ENCODE data around the gene ZNF628.

The ZNF628 gene

GRCh38 chr19:55464662-55465054 lies 11.8 kb upstream of the ZNF628 start, which contains the start of gene C19orf85:
Gene C19orf85 (minus strand): TSS chr19:55464751. CDS start chr19:55464554, 197 bp downstream.
- in situ Hi-C loops (cut with MboI; ENCODE audit: low sequenced_read_pairs), result no loop called here

DNA sequence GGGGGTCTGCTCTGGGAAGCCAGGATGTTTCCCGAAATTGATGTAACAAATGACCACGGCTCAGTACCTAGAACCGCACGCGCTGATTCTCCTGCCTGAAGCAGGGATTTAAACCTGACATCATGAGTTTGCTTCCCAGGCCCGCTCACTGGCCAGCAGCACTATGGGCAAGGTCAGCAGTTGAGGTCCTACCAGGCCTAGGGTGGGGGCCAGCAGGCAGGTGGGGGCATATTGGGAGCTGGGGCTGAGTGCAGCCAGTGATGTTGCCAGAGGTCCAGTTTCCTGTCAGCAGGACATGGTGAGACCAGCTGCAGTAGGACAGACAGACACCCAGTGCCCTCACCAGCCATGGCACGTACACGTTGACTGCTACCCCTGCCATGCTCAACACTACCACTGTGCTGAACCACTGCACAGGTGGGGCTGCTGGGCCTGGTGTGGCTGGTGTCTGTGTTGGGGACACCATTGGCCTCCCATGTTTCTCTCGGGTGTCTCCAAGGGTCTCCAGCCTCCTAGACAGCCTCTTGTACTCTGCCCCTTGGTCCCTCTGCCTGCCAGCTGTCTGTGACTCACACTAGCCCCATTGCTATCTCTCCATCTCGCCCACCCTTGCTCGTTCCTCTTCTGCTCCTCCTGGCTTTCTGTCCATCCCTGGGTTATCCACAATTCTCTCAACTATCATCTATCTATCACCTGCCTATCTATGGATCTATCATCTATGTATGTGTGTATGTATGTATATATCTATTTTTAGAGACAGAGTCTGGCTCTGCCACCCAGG lies 10.8 kb upstream of the ZNF628 start:
- in situ Hi-C loops (cut with MboI; ENCODE audit: low sequenced_read_pairs), result no loop called here

DNA sequence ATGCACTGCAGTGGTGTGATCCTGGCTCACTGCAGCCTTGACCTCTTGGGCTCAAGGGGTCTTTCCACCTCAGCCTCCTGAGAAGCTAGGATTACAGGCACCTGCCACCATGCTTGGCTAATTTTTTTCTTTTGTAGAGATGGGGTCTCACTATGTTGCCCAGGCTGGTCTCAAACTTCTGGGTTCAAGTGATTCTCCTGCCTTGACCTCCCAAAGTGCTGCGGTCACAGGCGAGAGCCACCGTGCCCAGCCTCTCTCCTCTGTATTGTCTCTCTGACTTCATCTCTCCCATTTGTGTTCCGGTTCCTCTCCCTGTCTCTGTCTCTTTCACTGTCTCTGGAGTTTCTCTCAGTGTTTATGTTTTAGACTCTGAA lies 10.2 kb upstream of the ZNF628 start:
- in situ Hi-C loops (cut with MboI; ENCODE audit: low sequenced_read_pairs), result no loop called here

DNA sequence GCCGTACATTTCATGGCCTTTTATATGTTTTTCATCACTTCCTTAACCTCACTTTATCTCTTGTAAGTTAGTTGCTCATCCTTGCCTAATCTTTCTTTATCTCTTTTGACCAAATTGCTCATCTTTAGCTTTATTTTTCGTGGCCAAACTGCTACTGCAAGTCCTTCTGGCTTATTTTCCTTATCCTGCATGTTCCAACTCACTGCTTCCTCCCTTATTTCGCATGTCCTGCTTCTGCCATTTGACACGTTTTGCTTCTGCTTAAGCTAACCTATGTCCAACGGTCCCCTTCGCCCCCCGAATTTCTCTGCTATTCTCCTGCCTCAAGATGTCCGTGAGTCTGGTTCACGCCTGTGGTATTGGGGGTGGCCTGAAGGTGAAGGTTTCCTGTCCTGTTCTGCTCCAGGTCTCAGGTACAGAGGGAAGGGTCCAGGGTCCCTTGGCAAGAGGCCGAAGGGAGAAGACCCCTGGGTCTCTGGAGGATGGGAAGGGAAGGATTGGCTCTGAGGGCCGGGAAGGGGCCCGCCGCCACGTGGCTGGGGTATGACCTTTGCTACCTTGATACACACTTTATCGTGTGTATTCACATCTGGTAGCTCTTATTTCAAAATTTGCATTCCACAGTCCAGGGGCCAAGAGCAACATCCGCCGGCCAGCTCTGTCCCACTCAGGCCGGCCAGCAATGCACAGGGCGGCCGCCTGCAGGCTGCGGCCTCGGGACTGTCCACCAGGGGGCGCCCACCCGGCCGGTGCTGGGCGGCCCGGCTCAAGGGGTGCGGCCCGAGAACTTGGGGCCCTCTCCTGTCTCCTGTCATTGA lies 9.0 kb upstream of the ZNF628 start:
- in situ Hi-C loops (cut with MboI; ENCODE audit: low sequenced_read_pairs), result no loop called here

DNA sequence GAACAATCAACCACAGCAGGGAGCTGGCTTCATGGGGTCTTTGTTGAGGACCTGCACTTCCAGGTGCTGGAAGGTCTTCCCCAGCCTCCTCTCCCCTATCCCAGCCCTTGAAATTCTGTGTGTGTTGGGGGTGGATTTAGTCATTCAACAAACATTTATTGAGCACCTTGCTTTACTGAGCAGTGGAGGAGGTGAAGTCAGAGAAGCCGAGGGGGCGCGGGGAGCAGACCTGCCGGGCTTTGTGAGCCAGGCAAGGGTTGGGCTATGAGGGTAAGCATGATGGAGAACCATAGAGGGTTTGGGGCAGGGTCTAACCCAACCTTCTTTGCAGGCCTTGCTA lies 8.4 kb upstream of the ZNF628 start:
- in situ Hi-C loops (cut with MboI; ENCODE audit: low sequenced_read_pairs), result no loop called here

- in situ Hi-C loops (cut with MboI; ENCODE audit: low sequenced_read_pairs), result no loop called here
Measured at GRCh38 chr19:55471266-55471665, 5.2 kb upstream of the ZNF628 start.

GRCh38 chr19:55472463-55472862 lies 4.0 kb upstream of the ZNF628 start:
- in situ Hi-C loops (cut with MboI; ENCODE audit: low sequenced_read_pairs), result no loop called here

- in situ Hi-C loops (cut with MboI; ENCODE audit: low sequenced_read_pairs), result no loop called here
Measured at GRCh38 chr19:55473225-55474012, 3.0 kb upstream of the ZNF628 start.

GRCh38 chr19:55474269-55475265 lies 1.9 kb upstream of the ZNF628 start:
- in situ Hi-C loops (cut with MboI; ENCODE audit: low sequenced_read_pairs), result no loop called here

- in situ Hi-C loops (cut with MboI; ENCODE audit: low sequenced_read_pairs), result no loop called here
Measured at GRCh38 chr19:55477905-55478304, 1.5 kb downstream of the ZNF628 start.

GRCh38 chr19:55478364-55478763 lies 1.9 kb downstream of the ZNF628 start:
- in situ Hi-C loops (cut with MboI; ENCODE audit: low sequenced_read_pairs), result no loop called here

GRCh38 chr19:55479045-55479444 lies 2.6 kb downstream of the ZNF628 start:
- in situ Hi-C loops (cut with MboI; ENCODE audit: low sequenced_read_pairs), result no loop called here

DNA sequence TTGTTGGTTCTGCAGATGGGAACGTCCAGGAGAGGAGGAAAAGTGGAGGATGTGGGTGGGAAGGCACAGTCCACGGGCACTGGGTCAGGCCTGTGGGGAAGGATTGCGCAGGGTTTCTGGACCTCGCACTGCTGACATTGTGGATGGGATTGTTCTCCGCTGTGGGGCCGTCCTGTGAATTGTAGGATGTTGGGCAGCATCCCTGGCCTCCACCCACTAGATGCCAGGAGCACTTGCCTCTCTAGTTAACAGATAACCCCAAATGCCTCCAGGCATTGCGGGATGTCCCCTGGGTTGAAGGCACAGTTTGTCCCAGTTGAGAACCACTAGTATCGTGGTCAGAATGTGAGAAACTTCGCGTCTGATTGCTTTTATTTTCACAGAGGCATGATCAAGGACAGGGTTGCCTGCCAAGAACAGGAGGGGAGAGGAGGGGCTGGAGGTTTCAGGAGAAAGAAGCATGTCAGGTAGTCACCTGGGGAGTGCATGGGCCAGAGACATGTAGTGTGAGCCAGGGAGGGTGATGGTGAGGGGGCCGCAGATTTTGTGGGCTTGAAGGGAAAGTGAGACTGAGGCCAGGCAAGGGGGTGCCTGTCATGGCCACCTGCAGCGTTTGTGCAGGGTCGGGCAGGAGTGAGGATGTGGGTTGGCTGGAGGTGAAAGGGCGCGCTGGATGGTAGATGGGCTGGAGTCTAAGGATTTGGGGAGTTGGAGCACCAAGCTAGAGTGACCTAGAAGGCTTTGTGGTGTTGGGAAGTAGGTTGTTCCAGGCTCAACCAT lies 3.2 kb downstream of the ZNF628 start:
- in situ Hi-C loops (cut with MboI; ENCODE audit: low sequenced_read_pairs), result no loop called here

GRCh38 chr19:55481148-55481793 lies 4.9 kb downstream of the ZNF628 start:
- in situ Hi-C loops (cut with MboI; ENCODE audit: low sequenced_read_pairs), result no loop called here

DNA sequence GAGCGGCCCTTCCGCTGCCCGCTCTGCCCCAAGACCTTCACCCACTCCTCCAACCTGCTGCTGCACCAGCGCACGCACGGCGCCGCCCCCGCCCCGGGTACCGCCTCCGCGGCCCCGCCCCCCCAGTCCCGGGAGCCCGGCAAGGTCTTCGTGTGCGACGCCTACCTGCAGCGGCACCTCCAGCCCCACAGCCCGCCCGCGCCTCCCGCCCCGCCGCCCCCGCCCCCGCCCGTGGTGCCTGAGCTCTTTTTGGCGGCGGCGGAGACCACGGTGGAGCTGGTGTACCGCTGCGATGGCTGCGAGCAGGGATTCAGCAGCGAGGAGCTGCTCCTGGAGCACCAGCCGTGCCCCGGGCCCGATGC lies 5.4 kb downstream of the ZNF628 start:
- in situ Hi-C loops (cut with MboI; ENCODE audit: low sequenced_read_pairs), result no loop called here

DNA sequence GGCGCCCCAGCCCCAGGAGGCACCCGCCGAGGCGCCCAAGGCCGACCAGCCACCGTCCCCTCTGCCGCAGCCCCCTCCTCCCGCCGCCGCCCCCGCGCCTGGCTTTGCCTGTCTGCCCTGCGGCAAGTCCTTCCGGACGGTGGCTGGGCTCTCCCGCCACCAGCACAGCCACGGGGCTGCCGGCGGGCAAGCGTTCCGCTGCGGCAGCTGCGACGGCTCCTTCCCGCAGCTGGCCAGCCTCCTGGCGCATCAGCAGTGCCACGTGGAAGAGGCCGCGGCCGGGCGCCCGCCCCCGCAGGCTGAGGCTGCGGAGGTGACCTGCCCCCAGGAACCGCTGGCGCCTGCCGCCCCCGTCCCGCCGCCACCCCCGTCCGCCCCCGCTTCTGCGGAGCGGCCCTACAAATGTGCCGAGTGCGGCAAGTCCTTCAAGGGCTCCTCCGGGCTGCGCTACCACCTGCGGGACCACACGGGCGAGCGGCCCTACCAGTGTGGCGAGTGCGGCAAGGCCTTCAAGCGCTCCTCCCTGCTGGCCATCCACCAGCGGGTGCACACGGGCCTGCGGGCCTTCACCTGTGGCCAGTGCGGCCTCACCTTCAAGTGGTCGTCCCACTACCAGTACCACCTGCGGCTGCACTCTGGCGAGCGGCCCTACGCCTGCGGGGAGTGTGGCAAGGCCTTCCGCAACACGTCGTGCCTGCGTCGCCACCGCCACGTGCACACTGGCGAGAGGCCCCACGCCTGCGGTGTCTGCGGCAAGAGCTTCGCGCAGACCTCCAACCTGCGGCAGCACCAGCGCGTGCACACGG lies 5.9 kb downstream of the ZNF628 start:
- in situ Hi-C loops (cut with MboI; ENCODE audit: low sequenced_read_pairs), result no loop called here

DNA sequence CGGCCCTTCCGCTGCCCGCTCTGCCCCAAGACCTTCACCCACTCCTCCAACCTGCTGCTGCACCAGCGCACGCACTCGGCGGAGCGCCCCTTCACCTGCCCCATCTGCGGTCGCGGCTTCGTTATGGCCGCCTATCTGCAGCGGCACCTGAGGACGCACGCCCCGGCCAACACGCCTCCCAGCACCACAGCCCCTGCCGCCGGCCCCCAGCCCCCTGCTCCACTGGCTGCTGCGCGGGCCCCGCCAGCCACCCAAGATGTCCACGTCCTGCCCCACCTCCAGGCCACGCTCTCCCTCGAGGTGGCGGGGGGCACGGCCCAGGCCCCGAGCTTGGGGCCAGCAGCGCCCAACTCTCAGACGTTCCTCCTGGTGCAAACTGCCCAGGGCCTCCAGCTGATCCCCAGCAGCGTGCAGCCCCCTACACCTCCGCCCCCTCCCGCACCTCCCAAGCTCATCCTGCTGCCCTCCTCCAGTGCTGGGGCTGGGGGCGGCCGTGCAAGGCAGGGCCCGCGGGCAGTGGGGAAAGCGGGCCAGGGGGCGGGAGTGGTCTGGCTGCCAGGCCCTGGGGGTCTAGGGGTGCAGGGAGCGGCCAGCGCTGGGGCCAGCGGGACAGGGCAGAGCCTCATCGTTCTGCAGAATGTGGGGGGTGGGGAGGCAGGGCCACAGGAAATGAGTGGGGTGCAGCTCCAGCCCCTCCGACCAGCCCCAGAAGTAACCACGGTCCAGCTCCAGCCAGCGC lies 6.7 kb downstream of the ZNF628 start:
- in situ Hi-C loops (cut with MboI; ENCODE audit: low sequenced_read_pairs), result no loop called here
